GM21367 (cell line): Measurements from ENCODE around the gene KIF26B.

Experiments used
- ATAC-seq: cut with Tn5 transposase; IDR thresholded peaks from one replicate; pipeline ENCODE4 v1.9.1; 2021; ENCODE audit not compliant: unreplicated experiment

KIF26B gene

GRCh38 chr1:245409341-245410195 is 254.8 kb downstream of the KIF26B start:
- ATAC-seq, result no peak

GRCh38 chr1:245411245-245412036 is 256.7 kb downstream of the KIF26B start:
- ATAC-seq, result no peak

- no peak for ATAC-seq
Measured at GRCh38 chr1:245412306-245412705, 257.5 kb downstream of the KIF26B start.

GRCh38 chr1:245416781-245417180 is 262.0 kb downstream of the KIF26B start:
- ATAC-seq, result no peak

- no peak for ATAC-seq
Measured at GRCh38 chr1:245418077-245418476, 263.3 kb downstream of the KIF26B start.

DNA sequence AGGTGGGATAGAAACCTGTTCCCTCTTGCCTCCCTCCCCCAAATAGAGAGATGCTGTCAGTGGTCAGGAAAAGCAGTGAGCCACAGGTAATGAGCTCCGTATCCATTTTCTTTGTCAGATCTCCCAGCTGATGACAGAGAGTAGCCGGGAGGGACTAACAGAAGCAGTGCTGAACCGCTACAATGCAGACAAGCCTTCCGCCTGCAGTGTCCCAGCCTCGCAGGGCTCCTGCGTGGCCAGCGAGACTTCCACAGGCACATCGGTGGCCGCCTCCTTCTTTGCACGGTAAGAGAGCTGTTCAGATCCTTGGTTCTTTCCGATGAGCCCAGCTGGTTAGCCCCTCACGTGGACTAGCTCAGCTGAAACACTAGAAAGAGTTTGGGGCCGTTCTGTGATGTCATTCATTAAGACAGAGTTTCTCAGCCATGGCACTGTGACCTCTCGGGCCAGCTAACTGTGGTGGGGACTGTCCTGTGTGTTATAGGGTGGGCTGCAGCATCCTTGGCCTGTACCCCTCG is 264.7 kb downstream of the KIF26B start:
- ATAC-seq, result no peak

GRCh38 chr1:245419989-245420388 is 265.2 kb downstream of the KIF26B start:
- ATAC-seq, result no peak

DNA sequence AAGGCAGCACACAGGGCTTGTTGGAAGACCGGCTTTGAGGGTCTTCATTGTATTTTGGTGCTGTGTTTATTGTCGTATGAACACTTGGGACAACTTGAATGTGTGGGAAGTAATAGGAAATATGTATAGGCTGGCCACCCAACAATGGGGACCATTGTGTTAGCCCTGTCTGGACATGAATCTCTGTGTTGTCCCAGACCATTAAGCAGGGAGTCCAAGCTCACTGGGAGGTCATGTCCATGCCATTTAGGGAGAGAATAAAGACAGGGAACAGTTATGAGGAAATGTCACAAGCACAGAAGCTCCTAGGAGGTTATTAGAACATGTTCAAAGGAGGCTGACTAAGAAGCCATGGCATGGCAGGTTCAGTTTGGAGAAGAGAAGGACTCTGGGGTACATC is 266.1 kb downstream of the KIF26B start:
- ATAC-seq, result no peak

- ATAC-seq, result no peak
Measured at GRCh38 chr1:245428681-245429080, 273.9 kb downstream of the KIF26B start.

- no peak for ATAC-seq
Measured at GRCh38 chr1:245431706-245432105, 276.9 kb downstream of the KIF26B start.

DNA sequence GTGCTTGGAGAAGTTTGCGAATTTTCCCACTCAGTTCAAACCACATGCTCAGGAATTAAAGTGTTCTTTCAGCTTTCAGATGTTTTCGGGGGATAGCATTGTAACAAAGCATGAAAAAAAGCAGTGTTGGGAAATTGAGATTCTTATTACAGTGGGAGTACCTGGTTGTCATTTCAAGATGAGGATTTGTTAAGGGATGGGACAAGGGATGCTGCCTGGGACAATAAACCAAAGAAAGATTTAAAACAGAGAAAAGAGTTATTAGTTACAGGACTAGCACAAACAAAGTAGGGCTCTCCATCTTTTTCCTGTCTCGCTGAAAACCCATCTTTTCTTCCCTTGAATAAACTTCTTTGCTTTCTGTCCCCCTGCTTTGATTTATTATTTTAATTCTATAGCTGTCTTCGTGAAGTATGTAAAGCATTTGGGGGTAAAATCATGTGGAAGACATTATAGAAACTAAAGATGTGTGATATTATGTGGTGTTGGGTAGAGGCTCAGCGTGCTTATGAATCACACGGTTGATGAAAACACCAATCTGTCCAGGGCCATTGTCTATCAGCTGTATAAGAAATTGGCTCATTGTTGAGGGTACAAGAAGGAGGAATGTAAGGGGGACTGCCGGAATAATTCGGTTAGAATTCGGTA is 277.6 kb downstream of the KIF26B start:
- ATAC-seq, result no peak

DNA sequence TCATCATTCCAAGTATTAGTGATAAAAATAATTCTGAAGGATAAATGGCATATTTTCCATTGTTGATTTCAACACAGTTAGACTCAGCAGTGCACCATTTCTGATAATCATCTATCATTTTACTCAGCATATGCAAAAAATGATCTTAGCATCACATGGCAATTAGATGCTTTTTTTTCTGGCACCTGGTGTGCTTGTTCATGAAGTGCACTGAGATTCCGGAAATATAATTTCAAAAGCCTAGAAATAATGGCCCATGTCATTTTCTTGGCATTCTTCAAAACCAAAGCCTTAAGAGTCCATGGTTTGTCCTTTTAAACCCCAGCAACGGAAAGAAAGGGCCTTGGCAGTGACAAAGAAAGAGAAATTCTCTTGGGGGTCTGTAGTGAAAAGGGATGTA is 278.8 kb downstream of the KIF26B start:
- no peak for ATAC-seq

DNA sequence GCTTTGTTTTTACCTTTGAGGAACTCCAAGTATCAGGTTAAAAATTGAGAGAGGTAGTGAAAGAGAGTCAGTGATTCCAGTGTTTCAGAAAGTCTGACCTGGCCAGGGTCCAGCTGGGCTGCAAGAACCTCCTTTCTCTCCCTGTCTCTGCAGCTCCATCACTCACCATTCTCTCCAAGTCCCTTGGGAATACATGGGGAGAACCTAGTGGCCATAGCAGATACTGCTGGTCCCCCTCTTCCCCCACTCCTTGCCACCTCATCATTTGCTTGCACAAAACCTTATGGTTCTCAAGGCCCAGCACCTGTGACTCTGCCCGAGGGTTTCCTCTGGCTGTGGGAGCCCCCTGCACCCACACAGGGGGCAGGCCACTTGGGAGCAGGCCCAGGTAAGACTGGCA is 279.5 kb downstream of the KIF26B start:
- ATAC-seq, result no peak

DNA sequence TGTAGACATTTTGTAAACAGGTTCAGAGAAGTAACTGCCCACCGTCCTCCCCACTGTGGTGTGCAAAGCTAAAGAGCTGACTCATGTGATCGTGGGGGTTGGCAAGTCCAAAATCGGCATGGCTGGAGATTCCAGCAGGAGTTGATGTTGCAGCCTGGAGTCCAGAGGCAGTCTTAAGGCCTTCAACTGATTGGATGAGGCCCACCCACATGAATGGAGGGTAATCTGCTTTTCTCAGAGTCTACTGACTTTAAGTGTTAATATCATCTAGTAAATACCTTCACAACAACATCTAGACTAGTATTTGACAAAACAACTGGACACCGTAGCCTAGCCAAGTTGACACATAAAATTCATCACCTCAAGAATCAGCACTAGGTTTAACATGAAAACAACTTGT is 281.6 kb downstream of the KIF26B start:
- ATAC-seq, result no peak

DNA sequence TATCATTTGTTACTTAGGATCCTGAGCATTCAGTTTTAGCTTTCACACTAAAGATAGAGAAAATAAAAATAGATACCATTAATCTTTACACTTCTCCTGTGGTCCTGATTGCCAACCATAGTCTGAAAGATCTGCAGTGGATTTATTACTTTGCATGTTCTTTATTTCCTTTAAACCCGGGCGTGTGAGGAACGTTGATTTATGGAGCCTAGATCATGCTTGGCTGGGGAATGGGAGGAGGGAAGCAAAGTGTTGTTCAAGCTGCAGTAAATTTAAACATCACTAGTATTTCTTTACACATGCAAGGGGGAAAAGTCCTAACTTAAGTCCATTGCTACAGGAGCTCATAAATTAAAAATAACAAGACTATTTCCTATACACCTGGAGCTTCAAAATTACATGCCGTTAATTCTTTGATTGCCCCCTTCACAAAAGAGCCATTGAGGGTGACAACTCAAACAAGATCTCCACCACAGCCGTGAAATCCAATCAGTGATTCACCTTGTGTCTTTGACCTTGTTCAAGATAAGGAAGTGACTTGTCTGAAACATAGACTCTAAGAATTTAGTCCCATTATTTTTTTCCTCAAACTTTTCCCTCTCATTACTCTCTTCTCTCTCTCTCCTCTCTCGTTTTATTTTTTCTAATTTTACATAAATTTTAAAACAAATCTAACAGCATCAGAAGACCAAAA is 282.7 kb downstream of the KIF26B start:
- no peak for ATAC-seq

DNA sequence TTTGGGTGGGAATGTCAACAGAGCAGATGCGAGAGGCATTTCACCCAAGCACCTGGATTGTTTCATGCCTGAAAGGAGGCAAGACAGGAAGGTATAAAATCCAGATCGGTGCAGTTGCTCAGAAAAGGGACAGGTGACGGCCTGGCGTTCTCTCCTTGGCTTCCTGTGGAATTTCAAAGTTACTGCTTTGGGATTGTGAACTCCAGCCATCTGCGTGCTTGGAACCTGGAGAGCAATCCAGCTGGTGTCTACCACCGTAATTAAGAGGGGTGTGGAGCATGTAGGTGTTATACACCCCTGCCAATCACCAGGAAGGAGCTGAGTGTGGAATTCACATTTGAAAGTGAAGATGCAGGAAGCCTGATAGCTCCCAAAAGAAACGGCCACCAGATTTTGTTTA is 286.1 kb downstream of the KIF26B start:
- ATAC-seq, result no peak

- no peak for ATAC-seq
Measured at GRCh38 chr1:245441689-245442088, 286.9 kb downstream of the KIF26B start.

DNA sequence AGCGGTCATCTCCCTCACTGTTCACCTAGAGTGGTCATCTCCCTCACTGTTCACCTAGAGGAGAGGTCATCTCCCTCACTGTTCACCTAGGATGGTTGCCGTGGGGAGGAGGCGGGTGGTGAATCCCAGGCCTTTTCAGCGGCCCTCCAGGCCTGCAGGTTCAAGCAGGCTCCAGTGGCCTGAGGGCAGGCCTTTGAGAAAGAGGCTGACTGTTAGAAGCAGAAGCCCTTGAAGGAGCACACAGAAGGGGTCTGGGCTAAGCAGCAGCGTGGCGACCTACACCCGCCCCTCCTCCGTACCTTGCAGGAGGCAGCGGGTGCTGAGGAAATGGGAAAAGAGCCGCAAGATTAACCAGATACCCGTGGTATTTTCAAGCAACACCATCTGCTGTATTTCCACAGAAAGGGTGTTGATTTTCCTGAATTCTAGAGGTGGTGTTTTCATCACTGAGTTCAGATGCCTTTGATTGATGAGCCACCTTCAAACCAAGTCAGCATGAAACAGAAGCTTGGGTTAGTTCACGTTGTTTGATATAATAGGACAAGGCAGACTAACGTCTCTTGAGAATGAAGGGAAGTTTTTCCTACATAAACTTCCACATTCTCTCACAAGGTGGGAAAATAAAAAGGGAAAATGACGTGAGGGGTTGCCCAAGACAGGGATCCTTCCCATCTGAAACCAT is 289.5 kb downstream of the KIF26B start:
- ATAC-seq, result no peak

DNA sequence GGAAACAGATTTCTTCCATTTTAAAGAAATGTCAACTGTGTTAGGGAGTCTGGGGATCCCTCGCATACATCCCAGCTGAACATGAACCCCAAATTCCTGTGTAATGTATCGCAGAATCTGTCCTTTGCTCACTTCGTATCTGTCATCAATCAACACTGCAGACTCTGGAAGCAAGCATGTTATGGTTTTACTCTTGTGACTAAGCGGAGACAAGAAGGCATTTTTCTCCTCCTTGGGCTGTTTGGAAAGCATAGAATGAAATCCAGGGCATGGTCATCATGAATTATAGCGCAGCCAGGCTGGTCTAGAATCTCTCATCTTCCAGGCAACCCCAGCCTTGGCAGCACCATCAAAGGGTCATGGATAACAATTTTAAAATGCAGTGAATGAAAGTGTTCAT is 290.2 kb downstream of the KIF26B start:
- ATAC-seq, result no peak

- no peak for ATAC-seq
Measured at GRCh38 chr1:245448531-245448930, 293.7 kb downstream of the KIF26B start.
